NCI-H446 treated with DMSO at 0.1 percent for 48 hours (cell line): ENCODE results near the gene MAP2K2.

Experiments
- DNase-seq: peaks from one replicate; lab custom pipeline; 2025; lab: John Stamatoyannopoulos, UW

MAP2K2 gene

DNA sequence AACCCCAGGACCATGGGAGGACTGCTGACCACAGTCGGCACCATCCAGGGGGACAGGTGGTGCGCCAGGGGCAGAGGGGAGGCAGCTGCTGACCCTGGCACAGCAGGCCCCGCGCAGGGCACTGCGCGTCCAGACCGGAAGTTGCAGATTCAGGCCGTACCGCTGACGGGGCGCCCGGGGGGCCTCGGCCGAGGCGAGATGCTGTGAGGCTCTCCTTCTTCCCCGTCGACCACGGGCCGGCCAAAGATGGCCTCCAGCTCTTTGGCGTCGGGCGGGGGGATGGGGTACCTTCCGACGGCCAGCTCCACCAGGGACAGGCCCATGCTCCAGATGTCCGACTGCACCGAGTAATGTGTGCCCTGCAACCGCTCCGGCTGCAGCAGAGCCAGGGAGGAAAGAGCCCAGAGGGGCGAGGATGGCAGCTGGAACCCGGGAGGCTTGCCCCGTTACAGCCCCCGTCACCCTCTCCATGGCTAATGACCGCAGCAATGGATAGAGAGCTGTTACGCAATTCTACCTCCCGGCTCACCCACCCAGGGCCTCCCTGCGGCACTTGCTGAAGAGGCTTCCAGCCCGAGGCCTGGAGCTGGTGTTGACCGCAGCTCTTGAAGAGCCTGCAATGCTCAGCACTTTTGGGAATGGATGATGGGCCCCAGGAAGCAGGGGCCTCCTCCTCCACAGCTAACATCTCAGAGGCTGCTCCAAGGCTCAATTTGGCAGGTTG, 24.7 kb downstream of the MAP2K2 start:
- DNase-seq = no peak

DNA sequence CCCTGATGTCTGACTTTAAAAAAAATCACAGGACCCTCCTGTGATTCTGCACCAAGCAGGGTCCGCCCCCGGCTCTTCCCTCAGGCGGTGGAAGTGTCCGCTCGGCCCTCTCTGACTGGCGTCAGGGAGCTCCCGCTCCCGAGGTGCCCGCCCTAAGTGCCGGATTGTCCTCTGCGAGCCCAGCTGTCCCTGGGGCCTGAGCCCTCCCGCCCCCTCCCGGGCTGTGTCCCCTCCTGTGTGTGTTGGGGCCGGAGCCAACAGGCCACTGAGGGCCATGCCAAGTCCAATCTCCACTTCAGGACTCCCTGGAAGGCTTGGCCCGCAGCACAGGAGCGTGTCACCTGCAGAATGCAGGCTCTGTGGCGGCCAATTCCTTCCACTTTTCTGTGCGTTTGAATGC, 25.4 kb downstream of the MAP2K2 start:
- DNase-seq = no peak

DNA sequence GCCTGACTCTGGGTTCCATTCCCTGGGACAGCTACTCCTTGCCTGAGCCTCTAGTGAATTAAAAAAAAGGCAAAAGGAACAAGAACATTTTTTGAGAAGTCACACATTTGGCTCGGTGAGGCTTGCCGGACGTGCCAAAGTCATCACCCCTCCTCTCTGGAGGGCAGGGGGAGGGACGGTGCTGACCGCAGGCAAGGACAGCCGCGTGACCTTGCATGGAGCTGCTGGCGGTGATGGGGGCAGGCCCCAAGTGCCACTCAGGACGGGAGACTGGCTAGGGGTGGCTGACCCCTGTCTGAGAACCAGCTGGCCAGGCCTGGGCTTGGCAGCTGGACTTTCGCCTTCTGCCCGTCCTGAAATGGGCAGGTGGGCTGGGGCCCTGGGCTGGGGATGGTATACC, 26.4 kb downstream of the MAP2K2 start:
- no peak for DNase-seq

DNA sequence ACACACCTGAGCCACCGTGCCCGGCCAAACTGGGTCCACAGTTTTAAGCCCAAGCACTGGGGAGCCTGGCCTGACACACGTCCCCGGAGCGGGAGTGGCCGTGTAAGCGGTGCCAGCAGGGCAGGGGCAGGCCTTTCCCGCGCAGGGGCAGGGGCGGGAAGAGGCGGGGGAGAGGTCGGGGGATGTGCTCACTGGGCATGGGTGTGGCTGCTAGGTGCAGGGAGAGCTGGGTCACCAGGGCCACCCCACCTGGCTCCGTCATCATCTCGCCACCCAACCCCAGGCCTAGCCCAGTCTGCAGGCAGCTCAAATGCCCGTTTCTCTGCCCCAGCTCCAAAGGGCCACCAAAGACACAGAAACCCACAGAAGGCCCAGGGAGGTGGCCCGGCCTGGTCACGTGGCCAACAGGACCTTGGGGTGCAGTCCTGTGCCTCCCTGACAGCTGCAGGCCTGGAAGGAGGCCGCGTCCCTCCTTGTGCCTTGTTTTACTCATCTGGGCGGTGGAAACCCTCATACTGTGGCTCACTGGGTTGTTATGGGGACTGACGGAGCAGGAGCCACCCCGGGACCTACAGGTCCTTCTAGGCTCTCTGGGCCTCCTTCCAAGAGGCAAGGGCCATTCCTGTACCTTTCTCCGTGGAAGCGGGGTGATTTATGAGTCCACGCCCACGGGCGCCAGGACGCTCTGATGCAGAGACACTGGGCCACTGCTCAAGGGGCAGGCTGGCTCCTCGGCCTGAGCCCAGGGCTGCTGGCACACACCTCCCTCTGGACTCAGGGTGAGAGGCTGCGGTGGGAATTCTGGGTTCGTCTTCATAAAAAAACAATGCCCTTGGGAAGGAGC, 27.7 kb downstream of the MAP2K2 start:
- no peak for DNase-seq

DNA sequence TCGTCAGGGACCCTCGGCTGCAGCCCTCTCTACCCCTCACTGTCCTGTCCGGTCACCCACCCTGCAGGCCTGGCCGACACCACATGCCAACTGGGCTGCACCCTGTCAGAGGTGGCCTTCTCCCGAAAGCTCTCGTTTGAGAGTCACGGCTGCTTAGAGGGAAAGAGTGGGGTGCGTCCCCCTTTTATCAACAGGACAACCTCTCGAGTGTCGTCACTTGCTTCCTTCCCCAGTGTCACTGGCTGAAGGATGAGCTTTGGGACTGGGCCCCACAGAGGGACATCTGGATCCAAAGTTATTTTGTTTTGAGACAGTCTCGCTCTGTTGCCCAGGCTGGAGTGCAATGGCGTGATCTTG, 28.5 kb downstream of the MAP2K2 start:
- no peak for DNase-seq

DNA sequence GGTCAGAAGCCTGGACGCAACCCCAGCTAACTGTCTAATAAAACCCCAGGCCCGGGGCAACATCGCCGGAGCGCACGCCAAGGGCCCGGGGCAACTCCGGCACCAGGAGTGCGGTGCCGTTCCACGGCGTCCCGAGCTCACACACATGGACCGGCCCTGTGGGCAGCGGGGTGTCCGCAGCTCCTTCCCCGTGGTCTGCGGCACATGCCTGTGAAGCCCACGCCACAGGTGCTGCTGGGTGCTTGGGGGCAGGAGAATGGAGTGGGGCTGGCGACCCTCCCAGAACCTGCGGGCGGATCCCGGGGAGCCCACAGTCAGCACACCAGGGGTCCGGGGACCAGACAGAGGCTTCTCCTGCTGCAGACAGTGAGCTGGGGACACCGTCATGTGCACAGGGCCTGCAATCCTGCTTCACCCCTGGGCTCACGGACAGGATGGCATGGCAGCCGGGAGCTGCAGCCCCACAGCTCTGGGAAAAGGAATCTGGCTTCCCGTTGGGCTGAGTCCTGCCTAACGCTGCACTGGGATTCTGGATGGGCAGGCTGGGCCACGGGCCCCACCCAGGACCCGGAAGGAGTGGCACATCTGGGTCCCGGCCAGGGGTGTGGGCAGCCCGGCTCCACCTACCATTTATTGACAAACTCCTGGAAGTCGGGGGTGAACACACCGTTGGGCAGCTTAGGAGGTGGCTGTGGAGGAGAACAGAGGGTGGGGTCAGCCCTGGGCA, 29.0 kb downstream of the MAP2K2 start:
- DNase-seq = no peak

DNA sequence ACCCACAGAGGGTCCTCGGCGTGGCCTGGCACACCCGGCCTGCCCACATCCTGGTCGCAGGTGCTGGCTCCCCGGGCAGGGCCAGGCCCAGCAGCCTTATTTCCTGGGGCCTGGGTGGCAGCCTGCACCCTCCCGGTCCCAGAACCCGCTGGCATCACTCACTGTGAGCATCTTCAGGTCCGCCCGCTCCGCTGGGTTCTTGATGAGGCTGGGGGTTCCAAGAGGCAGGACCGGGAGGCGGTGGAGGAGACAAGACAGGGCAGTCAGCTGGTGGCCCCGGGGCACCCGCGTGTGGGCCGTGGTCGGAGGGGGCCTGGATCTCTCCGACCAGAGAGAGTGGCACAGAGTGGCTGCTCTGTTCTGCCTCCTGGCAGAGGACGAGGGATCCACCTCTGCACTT, 29.6 kb downstream of the MAP2K2 start:
- no peak for DNase-seq

DNA sequence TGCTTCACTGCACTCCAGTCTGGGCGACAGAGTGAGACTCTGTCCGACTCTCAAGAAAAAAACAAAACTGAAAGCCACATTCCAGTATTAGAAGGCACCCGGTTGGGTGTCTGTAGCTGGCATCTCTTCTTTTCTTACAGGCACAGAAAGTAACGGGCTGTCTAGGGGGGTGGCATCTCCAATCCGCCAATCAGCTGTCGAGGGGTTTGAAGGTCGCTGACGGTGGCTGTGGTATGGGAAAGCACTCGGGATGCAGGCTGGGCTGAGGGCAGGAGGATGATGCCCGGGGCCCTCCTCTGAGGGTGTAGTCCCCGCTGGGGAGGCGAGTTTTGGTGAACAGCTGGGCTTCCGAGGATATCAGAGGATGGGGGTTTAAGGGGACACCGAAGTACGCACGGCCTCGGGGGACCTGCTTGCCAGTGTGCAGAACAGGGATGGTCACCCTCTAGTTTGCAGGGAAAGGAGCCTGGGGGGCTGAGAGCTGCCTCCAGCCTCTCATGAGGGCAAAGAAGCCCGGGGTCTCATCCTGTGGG, 30.2 kb downstream of the MAP2K2 start:
- no peak for DNase-seq

DNA sequence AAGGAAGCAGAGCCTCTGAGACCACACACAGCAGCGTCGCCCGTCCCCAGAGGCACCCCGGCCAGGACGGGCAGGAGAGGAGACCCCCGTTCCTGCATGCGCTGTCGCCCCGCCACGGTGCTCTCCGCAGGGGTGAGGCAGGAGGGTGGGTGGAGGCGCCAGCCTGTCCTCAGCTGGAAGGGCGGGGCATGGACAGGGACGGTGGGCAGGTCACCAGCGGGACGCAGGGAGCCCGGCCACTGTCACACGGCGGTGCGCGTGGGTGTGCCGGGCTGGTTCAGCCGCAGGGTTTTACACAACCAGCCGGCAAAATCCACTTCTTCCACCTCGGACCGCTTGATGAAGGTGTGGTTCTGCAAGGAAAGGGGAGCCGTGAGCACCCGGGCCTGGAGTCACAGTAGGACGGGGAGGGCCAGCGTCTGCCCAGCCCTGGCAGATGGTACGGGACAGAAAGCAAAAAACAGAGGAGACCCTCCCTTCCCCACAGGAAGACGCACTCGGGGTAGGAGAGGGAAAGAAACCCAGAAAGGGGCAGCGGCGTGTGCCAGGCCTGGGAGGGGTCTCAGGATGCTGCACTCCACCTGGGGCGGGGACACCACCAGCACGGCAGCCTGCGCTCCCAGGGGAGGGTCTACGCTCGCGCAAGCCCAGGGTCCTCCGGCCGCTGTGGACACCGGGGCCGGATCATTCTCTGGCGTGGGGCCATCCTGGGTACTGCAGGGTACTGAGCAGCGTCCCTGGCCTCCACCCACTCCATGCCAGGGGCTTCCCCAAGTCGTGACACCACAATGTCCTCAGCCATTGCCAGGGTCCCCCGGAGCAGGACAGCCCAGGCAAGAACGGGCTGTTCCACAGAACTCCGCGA, 33.3 kb downstream of the MAP2K2 start:
- DNase-seq = no peak

DNA sequence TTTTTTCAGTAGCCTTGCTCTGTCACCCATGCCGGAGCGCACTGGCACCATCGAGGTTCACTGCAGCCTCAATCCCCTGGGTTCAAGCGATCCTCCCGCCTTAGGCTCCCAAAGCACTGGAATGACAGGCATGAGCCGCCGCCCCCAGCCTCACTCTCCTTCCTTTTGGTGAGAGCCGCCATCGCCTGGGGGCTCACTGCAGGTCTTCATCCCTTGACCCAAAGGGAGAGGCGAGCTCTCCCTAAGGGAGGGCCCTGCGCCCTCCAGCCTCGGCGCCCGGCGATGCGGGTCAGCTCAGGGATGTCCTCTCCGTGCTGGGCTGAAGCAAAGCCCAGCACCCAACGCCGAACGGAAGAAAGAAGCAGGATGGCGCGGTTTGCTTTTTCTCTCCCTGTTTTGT, 34.0 kb downstream of the MAP2K2 start:
- DNase-seq = no peak

DNA sequence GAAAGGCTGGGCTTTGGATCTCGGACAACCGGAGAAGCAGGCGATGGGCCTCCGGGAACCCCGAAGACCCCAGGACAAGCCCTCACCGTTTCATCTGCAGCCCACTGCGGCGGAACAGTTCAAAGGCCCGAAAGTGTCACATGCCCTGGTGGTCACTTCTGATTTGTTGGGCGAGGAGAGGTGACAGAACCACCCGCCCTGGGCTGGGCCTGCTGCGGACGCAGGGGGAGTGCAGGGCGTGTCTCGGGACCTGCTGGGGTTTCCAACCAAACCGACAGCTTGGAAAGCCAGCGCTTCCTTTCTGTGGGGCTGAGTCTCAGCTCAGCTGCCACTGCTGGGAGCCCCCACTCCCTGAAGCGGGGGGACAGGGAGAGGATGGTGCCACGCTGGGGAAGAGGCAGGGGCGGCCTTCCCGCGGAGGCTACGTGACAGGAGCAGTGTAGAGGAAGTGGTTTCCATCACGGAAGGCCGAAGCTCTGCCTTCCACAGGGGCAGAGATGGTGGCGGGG, 34.5 kb downstream of the MAP2K2 start:
- no peak for DNase-seq

DNA sequence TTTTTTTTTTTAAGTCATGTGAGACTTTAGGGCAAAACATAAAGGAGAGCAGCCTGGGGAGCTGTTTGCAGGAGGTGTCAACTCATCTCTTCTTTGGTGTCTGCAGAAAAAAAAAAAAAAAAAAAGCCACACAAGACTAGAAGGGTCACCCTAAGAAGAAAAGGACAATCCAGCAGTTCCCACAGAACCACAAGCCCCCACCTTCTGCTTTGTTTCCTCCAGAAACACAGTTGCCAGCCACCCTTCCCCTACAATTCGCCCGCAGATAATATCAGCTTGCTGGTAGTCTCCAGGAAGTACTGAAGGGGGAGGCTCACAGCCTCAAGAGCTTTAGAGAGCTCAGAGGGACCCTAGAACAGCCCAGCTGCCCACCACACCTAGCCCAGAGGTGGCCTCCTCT, 34.9 kb downstream of the MAP2K2 start:
- DNase-seq = no peak

DNA sequence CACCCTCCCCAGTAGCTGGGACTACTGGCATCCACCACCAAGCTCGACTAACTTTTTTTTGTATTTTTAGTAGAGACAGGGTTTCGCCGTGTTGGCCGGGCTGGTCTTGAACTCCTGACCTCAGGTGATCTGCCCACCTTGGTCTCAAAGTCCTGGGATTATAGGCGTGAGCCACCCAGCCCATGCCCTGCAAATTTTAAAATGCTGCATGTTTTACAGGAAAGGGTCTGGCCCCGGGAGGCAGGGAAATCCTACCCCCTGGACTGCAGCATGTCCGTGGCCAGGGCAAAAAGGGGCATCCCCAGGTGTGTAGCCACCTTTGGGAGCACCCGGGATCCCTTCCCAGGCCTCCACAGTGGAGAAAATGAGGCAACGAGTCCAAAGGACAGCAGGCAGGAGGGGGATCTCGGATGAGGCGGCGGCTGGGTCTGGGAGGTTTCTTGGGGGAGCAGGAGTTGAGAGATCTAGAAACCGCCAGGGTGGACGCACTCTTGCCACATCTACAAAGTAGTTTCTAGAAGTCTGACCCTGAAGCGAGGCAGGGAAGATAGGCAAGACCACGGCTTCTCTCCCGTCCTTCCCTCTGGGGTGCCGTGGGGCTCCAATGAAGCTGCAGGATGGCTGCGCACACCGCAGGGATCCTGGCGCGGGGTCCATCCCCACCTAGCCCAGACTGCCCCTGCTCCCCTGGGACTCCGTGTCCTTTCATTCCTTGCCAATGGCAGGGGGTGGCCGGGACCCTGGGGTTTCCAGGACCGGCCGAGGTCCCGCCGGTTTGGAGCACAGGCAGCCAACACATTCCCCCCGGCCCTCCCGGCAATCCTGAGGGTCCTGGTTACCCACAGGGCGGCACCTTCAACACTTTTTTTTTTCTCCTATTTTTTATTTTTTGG, 35.9 kb downstream of the MAP2K2 start:
- no peak for DNase-seq

DNA sequence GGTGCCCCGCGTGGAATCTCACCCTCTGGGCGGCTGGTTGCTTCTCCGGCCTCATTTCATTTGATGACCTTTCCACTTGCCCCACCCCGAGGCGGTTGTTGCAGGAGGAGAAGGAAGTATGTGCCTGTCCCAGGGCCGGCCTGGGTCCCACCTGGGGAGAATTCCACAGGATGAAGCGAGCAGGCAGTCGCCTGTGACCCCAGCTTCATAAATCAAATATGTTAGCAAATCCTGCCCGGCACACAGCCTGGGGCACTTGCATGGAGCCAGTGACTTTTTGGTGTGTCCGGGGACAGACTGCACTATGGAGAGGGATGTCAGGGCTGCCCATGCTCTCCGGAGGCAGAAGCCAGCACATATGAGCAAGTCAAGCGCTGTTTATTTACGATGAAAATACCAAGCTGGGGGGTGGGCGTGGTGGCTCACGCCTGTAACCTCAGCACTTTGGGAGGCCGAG, 37.5 kb downstream of the MAP2K2 start:
- DNase-seq = no peak

DNA sequence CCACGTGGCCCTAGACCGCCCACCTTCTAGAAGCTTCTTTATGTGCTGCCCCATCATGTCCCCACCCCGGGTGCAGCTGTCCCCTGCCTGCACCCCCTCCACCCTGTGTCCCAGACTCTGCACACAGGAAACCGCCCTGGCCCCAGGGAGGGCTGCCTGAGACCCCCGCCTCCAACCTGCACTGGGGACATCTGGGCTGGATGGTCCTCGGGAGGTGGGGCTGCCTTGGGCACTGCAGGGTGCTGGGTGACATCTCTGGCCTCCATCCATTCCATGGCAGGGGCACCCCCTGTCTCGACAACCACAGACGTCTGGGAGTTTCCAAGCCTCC, 39.4 kb downstream of the MAP2K2 start:
- DNase-seq = no peak

DNA sequence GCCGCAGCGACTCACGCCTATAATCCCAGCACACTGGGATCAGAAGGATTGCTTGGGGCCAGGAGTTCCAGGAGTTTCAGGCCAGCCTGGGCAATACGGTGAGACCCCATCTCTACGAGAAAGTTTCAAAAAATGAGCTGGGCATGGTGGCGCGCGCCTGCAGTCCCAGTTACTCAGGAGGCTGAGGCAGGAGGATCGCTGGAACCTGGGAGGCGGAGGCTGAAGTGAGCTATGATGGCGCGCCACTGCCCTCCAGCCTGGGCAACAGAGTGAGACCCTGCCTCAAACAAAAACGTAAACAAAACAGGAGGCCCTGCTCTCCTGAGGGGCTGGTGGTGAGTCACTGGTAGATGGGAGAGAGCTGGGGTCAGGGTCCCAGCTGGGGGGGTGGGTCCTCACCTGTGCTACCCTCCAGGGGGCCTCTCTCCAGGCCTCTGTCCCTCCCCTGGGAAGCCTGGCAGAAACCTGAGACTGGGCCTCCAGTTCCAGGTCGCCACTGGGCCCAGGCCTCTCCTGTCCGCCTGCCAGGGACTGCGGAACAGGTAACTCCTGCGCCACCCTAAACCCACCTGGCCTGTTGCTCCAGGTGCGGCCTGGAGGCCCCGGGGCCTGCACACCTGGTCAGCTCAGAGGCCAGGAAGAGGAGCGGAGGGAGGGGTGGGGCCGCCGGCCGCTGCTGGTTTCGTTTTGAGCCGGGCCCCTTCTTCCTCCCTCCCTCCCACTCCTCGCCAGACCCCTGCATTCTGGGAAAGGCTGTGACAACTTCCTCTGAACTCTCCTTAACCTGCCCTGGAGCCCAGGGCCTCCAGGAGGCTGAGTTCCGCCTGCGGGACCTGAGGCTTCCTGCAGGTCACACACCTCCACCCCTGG, 40.0 kb downstream of the MAP2K2 start:
- no peak for DNase-seq

DNA sequence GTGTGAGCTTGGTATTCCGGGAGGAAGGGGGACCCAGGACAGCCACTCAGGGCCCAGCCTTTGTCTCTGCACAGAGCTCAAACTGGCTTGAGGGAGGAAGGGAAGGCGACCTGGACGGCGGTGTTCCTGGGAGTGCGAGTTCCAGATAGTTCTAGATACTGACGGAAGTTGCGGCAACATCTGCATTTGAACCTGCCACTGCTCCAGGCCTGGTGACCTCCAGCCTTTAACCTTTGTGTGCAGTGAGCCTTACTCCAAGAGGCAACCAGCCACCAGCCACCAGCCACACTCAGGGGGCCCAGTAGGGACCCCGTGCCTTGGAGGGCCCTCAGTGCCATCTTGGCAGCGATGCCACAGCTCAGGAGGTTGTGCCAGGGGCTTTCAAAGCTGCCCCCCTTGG, 41.8 kb downstream of the MAP2K2 start:
- no peak for DNase-seq

DNA sequence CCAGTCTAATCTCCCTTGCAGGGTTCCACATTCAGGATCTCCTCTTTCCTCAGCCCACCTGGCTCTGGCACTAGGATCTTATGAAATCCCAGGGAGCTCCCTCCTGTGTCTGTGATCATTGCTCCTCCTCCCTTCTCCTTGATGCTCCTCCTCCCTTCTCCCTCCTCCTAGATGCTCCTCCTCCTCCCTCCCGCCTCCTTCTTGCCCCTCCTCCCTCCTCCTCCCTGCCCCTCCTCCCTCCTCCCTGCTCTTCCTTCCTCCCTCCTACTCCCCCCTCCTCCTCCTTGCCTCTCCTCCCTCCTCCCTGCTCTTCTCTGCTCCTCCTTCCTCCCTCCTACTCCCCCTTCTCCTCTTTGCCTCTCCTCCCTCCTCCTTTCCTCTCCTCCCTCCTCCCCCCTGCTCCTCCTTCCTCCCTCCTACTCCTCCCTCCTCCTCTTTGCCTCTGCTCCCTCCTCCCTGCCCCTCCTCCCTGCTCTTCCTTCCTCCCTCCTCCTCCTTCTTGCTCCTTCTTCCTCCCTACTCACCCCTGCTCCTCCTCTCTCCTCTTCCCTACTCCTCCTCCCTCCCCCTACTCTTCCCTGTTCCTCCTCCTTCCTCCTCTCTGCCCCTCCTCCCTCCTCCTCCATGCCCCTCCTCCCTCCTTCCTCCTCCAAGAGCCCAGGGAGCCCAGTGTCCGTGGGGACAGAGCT, 42.3 kb downstream of the MAP2K2 start:
- no peak for DNase-seq

DNA sequence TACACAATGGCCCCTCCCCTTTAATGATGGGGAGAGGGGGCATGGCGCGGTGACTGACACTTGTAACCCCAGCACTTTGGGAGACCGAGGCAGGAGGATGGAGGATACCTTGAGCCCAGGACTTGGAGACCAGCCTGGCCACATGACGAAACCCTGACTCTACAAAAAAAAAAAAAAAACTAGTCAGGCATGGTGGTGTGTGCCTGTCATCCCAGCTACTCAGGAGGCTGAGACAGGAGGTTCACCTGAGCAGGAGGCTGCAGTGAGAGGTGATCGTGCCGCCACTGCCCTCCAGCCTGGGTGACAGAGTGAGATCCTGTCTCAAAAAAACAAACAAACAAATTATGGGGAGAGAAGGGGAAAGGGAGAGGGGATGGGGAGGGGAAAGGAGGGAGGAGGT, 43.4 kb downstream of the MAP2K2 start:
- DNase-seq = no peak
